Activated CD8-positive, alpha-beta T cell treated with anti-CD3 and anti-CD28 coated beads for 36 hours (primary cell): Measurements from ENCODE around the gene KRT40. TPM values are rescaled to one million over a fixed set of nuclear protein-coding genes. Genes with fewer than 3 reads are reported as not detected.

Experiments
- ATAC-seq: fragments of 200-7000 bp; cut with Tn5 transposase; one replicate; pipeline ENCODE4 v1.10.0; 2021; ENCODE audit warnings: mild to moderate bottlenecking, moderate library complexity
- CTCF ChIA-PET: fragments of 350-600 bp; sonication (Branson Sonifier 250); formaldehyde crosslinking; loops from one replicate; lab custom pipeline; 2021; ENCODE audit warnings: antibody characterized with exemption; lab: Charles Lee
- POLR2A ChIA-PET: fragments of 350-600 bp; sonication (Branson Sonifier 250); formaldehyde crosslinking; loops from one replicate; lab custom pipeline; 2021; ENCODE audit warnings: antibody characterized with exemption; lab: Charles Lee
- DNase-seq: peaks from one replicate; pipeline ENCODE4 v3.0.0-alpha.2; 2020
- H3K27ac Mint-ChIP-seq: one replicate; pipeline ENCODE4 v1.8.0; 2021; ENCODE audit warnings: mild to moderate bottlenecking, mixed read lengths
- H3K27me3 Mint-ChIP-seq: one replicate; pipeline ENCODE4 v1.8.0; 2021; ENCODE audit warnings: mixed read lengths
- H3K36me3 Mint-ChIP-seq: one replicate; pipeline ENCODE4 v1.8.0; 2021; ENCODE audit warnings: low read depth, mixed read lengths
- H3K4me1 Mint-ChIP-seq: one replicate; pipeline ENCODE4 v1.8.0; 2021; ENCODE audit warnings: low read depth, mixed read lengths
- H3K4me3 Mint-ChIP-seq: one replicate; pipeline ENCODE4 v1.8.0; 2021; ENCODE audit warnings: mild to moderate bottlenecking, moderate library complexity, mixed read lengths
- H3K9me3 Mint-ChIP-seq: one replicate; pipeline ENCODE4 v1.8.0; 2021; ENCODE audit warnings: mixed read lengths
- intact Hi-C: fragments of 100-400 bp; cut with micrococcal nuclease; formaldehyde crosslinking; loops from one replicate; pipeline ENCODE4 v1.10.0; 2022
- total RNA-seq, 2 experiments: library from RNA; stranded (reverse); gene quantifications; one replicate each; pipeline ENCODE4 v1.2.3, GENCODE V29; 2021
- TF ChIP-seq, protein P1 (sequence below): fragments of 200-600 bp; IDR thresholded peaks from one replicate; pipeline ENCODE4 v1.8.0; 2022; ENCODE audit warnings: antibody characterized with exemption, mild to moderate bottlenecking

KRT40 gene
- total RNA-seq, 2 experiments from 2014 or later: not detected

DNA sequence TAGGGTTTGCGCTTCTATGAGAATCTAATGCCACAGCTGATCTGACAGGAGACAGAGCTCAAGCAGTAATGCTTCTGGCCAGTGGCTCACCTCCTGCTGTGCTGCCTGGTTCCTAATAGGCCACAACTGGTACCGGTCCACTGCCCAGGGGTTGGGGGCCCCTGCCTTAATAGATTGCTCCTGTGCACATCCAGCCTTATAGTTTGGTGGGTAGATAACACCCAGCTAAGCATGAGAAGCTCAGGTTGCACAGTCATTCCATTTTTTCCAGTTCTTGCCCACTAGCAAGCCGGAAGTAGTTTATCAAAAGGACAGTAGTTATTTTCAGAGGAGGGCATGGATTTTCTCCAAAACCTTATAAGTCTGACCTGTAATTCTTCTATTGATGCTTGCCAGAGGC, 35.3 kb upstream of the KRT40 start:
- no peaks in the 10 kb centered on the region for H3K36me3 Mint-ChIP-seq
- no peaks in the 10 kb centered on the region for H3K9me3 Mint-ChIP-seq
- no peaks in the 10 kb centered on the region for H3K27me3 Mint-ChIP-seq
- no peak for DNase-seq
- H3K27ac Mint-ChIP-seq: no peak overlapping the region
- POLR2A ChIA-PET: interaction anchor here (0.6 to 1.0 kb wide), 2 partner anchors 41 to 57 kb away, joined by 3 read pairs; partner anchors contain the start of gene KRTAP2-3
- H3K4me1 Mint-ChIP-seq: no peaks in the 10 kb centered on the region
- CTCF ChIA-PET: no interaction called here
- intact Hi-C loops: no loop called here
- TF ChIP-seq, protein P1, sequence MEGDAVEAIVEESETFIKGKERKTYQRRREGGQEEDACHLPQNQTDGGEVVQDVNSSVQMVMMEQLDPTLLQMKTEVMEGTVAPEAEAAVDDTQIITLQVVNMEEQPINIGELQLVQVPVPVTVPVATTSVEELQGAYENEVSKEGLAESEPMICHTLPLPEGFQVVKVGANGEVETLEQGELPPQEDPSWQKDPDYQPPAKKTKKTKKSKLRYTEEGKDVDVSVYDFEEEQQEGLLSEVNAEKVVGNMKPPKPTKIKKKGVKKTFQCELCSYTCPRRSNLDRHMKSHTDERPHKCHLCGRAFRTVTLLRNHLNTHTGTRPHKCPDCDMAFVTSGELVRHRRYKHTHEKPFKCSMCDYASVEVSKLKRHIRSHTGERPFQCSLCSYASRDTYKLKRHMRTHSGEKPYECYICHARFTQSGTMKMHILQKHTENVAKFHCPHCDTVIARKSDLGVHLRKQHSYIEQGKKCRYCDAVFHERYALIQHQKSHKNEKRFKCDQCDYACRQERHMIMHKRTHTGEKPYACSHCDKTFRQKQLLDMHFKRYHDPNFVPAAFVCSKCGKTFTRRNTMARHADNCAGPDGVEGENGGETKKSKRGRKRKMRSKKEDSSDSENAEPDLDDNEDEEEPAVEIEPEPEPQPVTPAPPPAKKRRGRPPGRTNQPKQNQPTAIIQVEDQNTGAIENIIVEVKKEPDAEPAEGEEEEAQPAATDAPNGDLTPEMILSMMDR: no peak
- no peak for ATAC-seq
- H3K4me3 Mint-ChIP-seq: no peak overlapping the region

- no peaks in the 10 kb centered on the region for H3K36me3 Mint-ChIP-seq
- intact Hi-C loops: no loop called here
- no peak overlapping the region for H3K4me3 Mint-ChIP-seq
- ATAC-seq: no peak
- CTCF ChIA-PET: no interaction called here
- TF ChIP-seq, protein P1: no peak
- H3K27me3 Mint-ChIP-seq: no peaks in the 10 kb centered on the region
- H3K27ac Mint-ChIP-seq: no peak overlapping the region
- H3K9me3 Mint-ChIP-seq: no peaks in the 10 kb centered on the region
- no peak for DNase-seq
- no peaks in the 10 kb centered on the region for H3K4me1 Mint-ChIP-seq
- POLR2A ChIA-PET: no interaction called here
Measured at GRCh38 chr17:41018541-41018940, 34.4 kb upstream of the KRT40 start.

GRCh38 chr17:41016578-41017215, 32.6 kb upstream of the KRT40 start:
- TF ChIP-seq, protein P1: no peak
- no peak overlapping the region for H3K4me3 Mint-ChIP-seq
- ChIA-PET CTCF (no interaction called here), POLR2A (no interaction called here)
- intact Hi-C loops: no loop called here
- ATAC-seq (no peak), DNase-seq (no peak)
- H3K27ac Mint-ChIP-seq: no peak overlapping the region
- no peaks in the 10 kb centered on the region for H3K4me1 Mint-ChIP-seq
- no peaks in the 10 kb centered on the region for H3K36me3 Mint-ChIP-seq
- H3K27me3 Mint-ChIP-seq: no peaks in the 10 kb centered on the region
- no peaks in the 10 kb centered on the region for H3K9me3 Mint-ChIP-seq

DNA sequence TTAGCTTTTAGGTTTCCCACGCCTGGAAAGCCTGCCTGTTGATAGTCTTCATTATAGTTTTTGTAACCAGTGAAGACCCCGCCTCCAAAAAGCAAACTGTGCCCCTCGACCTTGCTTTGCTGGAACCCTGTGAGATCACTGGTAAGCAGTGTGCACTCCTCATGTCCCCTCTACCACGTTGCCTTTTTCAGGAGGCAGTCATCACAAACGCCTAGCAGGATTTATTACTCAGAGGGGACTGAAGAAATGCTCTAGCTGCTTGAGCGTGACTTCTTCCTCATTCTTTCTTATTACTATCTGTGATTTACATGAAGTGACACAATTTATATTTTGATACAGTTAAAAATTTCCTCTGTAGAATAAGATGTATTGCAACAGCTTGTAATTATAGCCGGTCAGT, 31.3 kb upstream of the KRT40 start:
- Mint-ChIP-seq H3K27ac (no peak overlapping the region), H3K9me3 (no peaks in the 10 kb centered on the region), H3K4me3 (no peak overlapping the region), H3K36me3 (no peaks in the 10 kb centered on the region), H3K4me1 (no peaks in the 10 kb centered on the region), H3K27me3 (no peaks in the 10 kb centered on the region)
- CTCF ChIA-PET: no interaction called here
- TF ChIP-seq, protein P1: no peak
- DNase-seq (no peak), ATAC-seq (no peak)
- POLR2A ChIA-PET: interaction anchor here (0.6 to 0.8 kb wide), 2 partner anchors 11 to 23 kb away, joined by 3 read pairs; no protein-coding TSS in a partner anchor
- intact Hi-C loops: no loop called here

- Mint-ChIP-seq H3K4me1 (no peaks in the 10 kb centered on the region), H3K36me3 (no peaks in the 10 kb centered on the region), H3K27me3 (no peaks in the 10 kb centered on the region), H3K9me3 (no peaks in the 10 kb centered on the region), H3K4me3 (no peak overlapping the region), H3K27ac (no peak overlapping the region)
- CTCF ChIA-PET: interaction anchor here (0.9 kb wide), 1 partner anchor 147 kb away, joined by 3 read pairs; the partner anchor contains the start of gene KRT12
- intact Hi-C loops: no loop called here
- TF ChIP-seq, protein P1: no peak
- ATAC-seq (no peak), DNase-seq (no peak)
- POLR2A ChIA-PET: interaction anchor here (0.5 kb wide), 1 partner anchor 85 kb away, joined by 3 read pairs; no protein-coding TSS in a partner anchor
Measured at GRCh38 chr17:41013606-41014005, 29.5 kb upstream of the KRT40 start.
